Chondrocyte (in vitro differentiated cells): ENCODE measurements around the gene TSN. TPM values are rescaled to one million over a fixed set of nuclear protein-coding genes. Genes with fewer than 3 reads are reported as not detected.
"Not testable (repeated sequence)": the region's sequence is repeated elsewhere in the genome, so short reads cannot be mapped to it uniquely, and the experiment has no call there.

Source experiments
- DNase-seq: peaks from one replicate; pipeline ENCODE4 v3.0.0; 2021; ENCODE audit warnings: mixed read lengths, low spot score
- H3K27ac Mint-ChIP-seq: one replicate; pipeline ENCODE4 v1.8.0; 2021; ENCODE audit warnings: mild to moderate bottlenecking, moderate library complexity, mixed read lengths; ENCODE audit not compliant: unreplicated experiment
- H3K27me3 Mint-ChIP-seq: 2 replicates; pipeline ENCODE4 v1.8.0; 2021; ENCODE audit warnings: low read depth, mixed read lengths
- H3K36me3 Mint-ChIP-seq: 2 replicates; pipeline ENCODE4 v1.8.0; 2021; ENCODE audit warnings: low read depth, mixed read lengths
- H3K4me1 Mint-ChIP-seq: 2 replicates; pipeline ENCODE4 v1.8.0; 2021; ENCODE audit warnings: low read depth, mild to moderate bottlenecking, mixed read lengths
- H3K4me3 Mint-ChIP-seq: one replicate; pipeline ENCODE4 v1.8.0; 2021; ENCODE audit warnings: mild to moderate bottlenecking, moderate library complexity, mixed read lengths; ENCODE audit not compliant: unreplicated experiment
- H3K9me3 Mint-ChIP-seq: 2 replicates; pipeline ENCODE4 v1.8.0; 2021; ENCODE audit warnings: low read depth, mixed read lengths
- total RNA-seq: library from RNA; stranded (reverse); gene quantifications from 3 replicates; pipeline ENCODE4 v1.2.1, GENCODE V29; 2021
- TF ChIP-seq, protein P1 (sequence below): fragments of 200-600 bp; sonication (generic); IDR thresholded peaks from 2 replicates; pipeline ENCODE4 v1.5.0; 2021; ENCODE audit warnings: antibody characterized with exemption, mild to moderate bottlenecking, moderate library complexity

TSN gene
- total RNA-seq, 1 donor from 2014 or later = 57.1 TPM

DNA sequence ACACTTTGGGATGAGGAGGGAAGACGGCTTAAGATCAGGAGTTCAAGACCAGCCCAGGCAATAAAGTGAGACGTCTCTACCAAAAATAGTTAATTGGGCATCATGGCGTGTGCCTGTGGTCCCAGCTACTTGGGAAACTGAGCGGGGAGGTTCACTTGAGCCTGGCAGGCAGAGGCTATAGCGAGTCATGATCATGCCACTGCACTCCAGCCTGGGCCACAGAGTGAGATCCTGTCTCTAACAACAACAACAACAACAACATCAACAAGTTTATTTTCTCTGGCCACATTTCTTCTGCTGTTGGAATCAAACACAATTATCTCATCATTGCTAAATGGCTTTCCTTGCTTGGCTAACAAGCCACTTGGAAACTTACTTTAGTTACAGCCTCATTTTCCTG is 32.1 kb upstream of the TSN start:
- peaks cover 23% of the 10 kb centered on the region for H3K4me1 Mint-ChIP-seq
- no peak for DNase-seq
- no peaks in the 10 kb centered on the region for H3K27me3 Mint-ChIP-seq
- H3K36me3 Mint-ChIP-seq = peaks cover 11% of the 10 kb centered on the region
- peak overlapping the region; percentile 98 for H3K27ac Mint-ChIP-seq
- no peaks in the 10 kb centered on the region for H3K9me3 Mint-ChIP-seq
- TF ChIP-seq, protein P1, sequence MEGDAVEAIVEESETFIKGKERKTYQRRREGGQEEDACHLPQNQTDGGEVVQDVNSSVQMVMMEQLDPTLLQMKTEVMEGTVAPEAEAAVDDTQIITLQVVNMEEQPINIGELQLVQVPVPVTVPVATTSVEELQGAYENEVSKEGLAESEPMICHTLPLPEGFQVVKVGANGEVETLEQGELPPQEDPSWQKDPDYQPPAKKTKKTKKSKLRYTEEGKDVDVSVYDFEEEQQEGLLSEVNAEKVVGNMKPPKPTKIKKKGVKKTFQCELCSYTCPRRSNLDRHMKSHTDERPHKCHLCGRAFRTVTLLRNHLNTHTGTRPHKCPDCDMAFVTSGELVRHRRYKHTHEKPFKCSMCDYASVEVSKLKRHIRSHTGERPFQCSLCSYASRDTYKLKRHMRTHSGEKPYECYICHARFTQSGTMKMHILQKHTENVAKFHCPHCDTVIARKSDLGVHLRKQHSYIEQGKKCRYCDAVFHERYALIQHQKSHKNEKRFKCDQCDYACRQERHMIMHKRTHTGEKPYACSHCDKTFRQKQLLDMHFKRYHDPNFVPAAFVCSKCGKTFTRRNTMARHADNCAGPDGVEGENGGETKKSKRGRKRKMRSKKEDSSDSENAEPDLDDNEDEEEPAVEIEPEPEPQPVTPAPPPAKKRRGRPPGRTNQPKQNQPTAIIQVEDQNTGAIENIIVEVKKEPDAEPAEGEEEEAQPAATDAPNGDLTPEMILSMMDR = no peak
- H3K4me3 Mint-ChIP-seq = no peak overlapping the region

GRCh38 chr2:121727332-121727731 is 28.1 kb upstream of the TSN start:
- Mint-ChIP-seq H3K4me3 (no peak overlapping the region), H3K27ac (no peak overlapping the region), H3K4me1 (peaks cover 12% of the 10 kb centered on the region), H3K9me3 (no peaks in the 10 kb centered on the region), H3K36me3 (peaks cover 32% of the 10 kb centered on the region), H3K27me3 (no peaks in the 10 kb centered on the region)
- DNase-seq = no peak
- TF ChIP-seq, protein P1 = no peak

- H3K4me1 Mint-ChIP-seq = peaks cover 6% of the 10 kb centered on the region
These were observed 27.5 kb upstream of the TSN start for GRCh38 chr2:121727950-121728349.

GRCh38 chr2:121731366-121731765 is 24.1 kb upstream of the TSN start:
- H3K4me3 Mint-ChIP-seq = no peak overlapping the region
- no peaks in the 10 kb centered on the region for H3K9me3 Mint-ChIP-seq
- peaks cover 32% of the 10 kb centered on the region for H3K36me3 Mint-ChIP-seq
- no peak overlapping the region for H3K27ac Mint-ChIP-seq
- TF ChIP-seq, protein P1 = no peak
- peaks cover 13% of the 10 kb centered on the region for H3K4me1 Mint-ChIP-seq
- no peaks in the 10 kb centered on the region for H3K27me3 Mint-ChIP-seq
- no peak for DNase-seq

More at GRCh38 chr2:121727950-121728349, 27.5 kb upstream of the TSN start:
- Mint-ChIP-seq H3K27me3 (no peaks in the 10 kb centered on the region), H3K9me3 (no peaks in the 10 kb centered on the region), H3K27ac (no peak overlapping the region), H3K4me3 (no peak overlapping the region), H3K36me3 (peaks cover 32% of the 10 kb centered on the region)
- DNase-seq = no peak
- TF ChIP-seq, protein P1 = no peak

GRCh38 chr2:121734544-121734943 is 20.9 kb upstream of the TSN start:
- H3K36me3 Mint-ChIP-seq = peaks cover 15% of the 10 kb centered on the region
- not testable (repeated sequence) for DNase-seq, H3K27ac Mint-ChIP-seq, H3K27me3 Mint-ChIP-seq, H3K9me3 Mint-ChIP-seq, H3K4me3 Mint-ChIP-seq
- H3K4me1 Mint-ChIP-seq = peaks cover 13% of the 10 kb centered on the region

DNA sequence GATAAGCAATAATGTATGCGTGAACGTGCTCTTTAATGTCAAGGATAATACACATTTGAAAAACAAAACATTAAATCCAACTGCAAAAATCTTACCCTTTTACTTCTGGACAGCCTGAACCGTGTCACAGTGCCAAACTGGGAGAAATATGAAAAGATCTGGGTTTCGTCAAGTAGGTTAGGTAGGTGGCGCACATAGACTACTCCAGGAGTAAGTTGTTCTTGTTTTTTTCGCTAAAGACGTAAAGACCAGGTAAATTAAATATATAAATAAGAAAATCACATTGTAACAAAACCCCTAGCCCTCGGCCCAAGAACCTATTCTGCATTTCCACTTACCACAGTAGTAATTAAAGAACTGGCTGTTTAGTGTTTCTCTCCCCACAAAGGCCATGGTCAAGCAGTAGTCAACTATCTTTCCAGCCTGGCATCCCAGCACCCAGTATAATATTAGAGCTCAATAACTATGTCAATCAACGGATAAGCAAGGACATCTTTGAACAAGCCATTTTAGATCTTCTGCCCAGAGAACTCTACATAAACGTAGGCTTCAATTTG is 19.9 kb upstream of the TSN start:
- DNase-seq = no peak
- H3K4me1 Mint-ChIP-seq = peaks cover 13% of the 10 kb centered on the region
- H3K27ac Mint-ChIP-seq = peak overlapping the region; percentile 93
- no peaks in the 10 kb centered on the region for H3K27me3 Mint-ChIP-seq
- peak overlapping the region; percentile 93 for H3K4me3 Mint-ChIP-seq
- no peaks in the 10 kb centered on the region for H3K9me3 Mint-ChIP-seq
- TF ChIP-seq, protein P1 = peak; percentile 55
- H3K36me3 Mint-ChIP-seq = peaks cover 11% of the 10 kb centered on the region
